ENCODE results near the gene RIC8B.

GRCh38 chr12:106913456-106913855 lies 139.0 kb downstream of the RIC8B start:
- TF ChIP-seq SUZ12 (IDR thresholded peaks at IDR 0.05; ENCODE audit: extremely low read depth, insufficient read depth, insufficient read length) = no peak
- no peak for TF ChIP-seq YY1 (IDR thresholded peaks at IDR 0.05; ENCODE audit: insufficient read depth, insufficient read length)
- no peak for TF ChIP-seq ZNF274 (IDR thresholded peaks at IDR 0.05; ENCODE audit: low read depth, low read length)
